GM18511 (cell line): ENCODE measurements around the gene MSANTD3.
"Not testable (repeated sequence)": the region's sequence is repeated elsewhere in the genome, so short reads cannot be mapped to it uniquely, and the experiment has no call there.

Experiments used
- ATAC-seq: cut with Tn5 transposase; IDR thresholded peaks from one replicate; pipeline ENCODE4 v1.9.1; 2021; ENCODE audit warnings: mild to moderate bottlenecking, moderate library complexity; ENCODE audit not compliant: unreplicated experiment

MSANTD3 gene, protein sequence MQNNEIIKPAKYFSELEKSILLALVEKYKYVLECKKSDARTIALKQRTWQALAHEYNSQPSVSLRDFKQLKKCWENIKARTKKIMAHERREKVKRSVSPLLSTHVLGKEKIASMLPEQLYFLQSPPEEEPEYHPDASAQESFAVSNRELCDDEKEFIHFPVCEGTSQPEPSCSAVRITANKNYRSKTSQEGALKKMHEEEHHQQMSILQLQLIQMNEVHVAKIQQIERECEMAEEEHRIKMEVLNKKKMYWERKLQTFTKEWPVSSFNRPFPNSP

DNA sequence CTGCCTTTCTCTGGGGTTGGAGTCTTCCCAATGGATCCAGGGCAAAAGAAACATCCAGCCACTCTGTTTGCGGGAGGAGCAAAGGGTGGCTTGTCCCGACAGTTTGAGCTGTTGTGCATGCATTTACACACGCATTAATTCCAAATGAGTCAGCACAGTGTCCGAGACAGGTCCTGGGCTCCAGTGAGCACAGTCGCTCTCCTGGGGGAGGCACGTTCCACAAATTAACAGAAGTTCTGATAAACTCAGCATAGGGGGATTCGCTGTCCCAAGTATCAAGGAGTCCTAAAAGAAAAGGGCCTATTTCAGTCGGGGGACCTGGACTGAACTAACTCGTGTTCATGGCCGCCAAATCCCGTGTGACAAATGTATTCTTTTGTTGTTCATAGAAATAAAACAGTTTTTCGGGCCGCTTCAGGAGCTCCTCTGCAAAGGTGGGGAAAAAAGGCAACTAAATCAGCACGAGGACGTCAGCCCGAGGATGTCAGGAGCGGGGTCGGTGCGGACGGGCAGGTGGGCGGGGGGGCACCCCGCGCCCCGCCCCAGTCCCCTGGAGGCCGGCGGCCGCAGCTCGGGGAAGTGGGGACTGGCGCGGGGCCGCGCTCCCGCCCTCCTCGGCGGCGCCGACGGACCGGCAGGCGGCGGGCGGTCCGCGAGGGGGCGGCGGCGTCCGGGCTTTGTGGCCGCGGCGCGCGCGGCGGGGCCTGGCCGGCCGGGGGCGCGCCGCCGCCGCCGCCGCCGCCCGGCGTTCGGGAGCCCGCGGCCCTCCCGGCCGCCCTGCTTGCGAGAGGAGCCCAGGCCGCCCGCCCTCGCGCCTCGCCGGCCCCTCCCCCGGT, at the start of gene MSANTD3:
MSANTD3 (plus strand) TSS at position 614 of the 836 bp plus-strand sequence. CDS start 14,796 bp downstream, outside the sequence.
- ATAC-seq, result peak; percentile 75

DNA sequence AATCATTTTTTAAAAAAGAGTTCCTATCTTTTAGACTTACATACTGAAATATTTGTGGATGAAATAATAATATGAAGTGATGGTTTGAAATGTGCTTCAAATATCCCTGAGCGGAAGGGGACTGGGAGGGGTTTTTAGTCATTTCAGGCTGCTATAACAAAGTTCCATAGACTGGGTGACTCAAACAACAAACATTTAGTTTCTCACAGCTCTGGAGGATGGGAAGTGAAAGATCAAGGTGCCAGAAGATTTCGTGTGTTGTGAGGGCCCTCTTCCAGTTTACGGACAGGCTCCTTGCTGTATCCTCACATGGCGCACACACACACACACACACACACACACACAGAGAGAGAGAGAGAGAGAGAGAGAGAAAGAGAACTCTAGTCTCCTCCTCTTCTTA, 47.1 kb upstream of the MSANTD3 start:
- ATAC-seq, result no peak

DNA sequence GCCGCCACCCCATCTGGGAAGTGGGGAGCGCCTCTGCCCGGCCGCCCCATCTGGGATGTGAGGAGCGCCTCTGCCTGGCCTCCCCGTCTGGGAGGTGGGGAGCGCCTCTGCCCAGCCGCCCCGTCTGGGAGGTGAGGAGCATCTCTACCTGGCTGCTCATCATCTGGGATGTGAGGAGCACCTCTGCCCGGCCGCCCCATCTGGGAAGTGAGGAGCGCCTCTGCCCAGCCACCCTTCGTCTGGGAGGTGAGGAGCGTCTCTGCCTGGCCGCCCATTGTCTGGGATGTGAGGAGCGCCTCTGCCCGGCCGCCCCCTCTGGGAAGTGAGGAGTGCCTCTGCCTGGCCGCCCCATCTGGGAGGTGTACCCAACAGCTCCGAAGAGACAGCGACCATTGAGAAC, 34.0 kb upstream of the MSANTD3 start:
- not testable (repeated sequence) for ATAC-seq

DNA sequence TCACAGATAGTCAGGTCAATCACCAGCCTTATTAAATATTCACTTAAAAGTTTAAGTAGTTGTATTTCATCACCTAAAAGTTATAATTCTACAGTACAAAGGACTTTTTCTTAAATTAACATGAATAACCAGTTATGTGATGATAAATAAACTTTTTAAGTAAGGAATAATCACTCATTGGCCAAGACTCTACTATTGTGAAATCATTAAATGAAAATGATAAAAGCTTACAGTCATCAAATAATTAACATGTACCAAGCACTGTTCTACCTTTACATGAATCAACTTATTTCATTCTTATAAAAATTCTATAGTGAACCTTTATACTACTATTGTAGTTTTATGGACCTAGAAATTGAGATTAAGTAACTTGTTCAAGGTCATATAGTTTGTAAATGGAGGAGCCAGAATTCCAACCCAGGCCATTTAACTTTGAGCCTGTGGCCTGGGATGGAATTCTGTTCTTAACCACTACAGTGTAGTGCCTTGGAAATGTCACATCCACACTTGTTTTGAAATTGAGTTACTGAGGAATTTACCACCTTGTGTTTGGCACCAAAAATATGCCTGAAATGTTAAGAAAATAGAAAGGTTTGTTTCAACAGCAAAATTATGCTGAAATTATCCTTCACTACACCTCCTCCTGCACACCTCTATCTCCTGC, 32.8 kb upstream of the MSANTD3 start:
- no peak for ATAC-seq

DNA sequence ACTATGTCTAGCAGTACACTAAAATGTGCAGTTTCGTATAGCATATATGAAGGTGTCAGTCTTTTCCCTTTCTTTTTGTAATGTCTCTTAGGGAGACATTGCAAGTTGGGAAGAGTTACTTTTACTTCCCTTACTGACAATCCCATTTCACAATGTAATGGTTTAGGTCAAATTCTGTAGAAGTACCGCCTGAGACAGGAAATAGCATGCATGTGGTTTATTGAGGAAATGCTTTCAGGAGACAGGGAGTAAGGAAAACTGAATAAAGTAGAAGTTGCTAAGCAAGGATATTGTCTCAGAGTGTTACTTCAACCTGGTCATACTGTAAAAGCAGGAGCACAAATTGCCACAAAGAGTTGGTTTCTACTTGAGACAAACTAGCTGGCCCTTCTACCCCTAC, 32.1 kb upstream of the MSANTD3 start:
- no peak for ATAC-seq

DNA sequence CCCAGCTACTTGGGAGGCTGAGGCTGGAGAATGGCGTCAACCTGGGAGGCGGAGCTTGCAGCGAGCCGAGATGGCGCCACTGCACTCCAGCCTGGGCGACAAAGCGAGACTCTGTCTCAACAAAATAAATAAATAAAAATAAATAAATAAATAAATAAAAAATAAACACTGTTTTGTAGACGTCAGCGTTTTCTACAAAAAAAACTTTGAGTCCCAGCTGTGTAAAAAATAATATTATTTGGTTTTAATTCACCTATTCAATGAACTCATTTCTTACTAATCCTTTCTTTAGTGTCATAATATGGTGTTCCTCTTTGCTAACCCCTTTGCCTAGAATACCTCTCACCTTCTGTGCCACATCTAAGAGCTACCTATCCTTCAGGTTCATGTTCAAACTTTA, 30.2 kb upstream of the MSANTD3 start:
- ATAC-seq, result no peak

DNA sequence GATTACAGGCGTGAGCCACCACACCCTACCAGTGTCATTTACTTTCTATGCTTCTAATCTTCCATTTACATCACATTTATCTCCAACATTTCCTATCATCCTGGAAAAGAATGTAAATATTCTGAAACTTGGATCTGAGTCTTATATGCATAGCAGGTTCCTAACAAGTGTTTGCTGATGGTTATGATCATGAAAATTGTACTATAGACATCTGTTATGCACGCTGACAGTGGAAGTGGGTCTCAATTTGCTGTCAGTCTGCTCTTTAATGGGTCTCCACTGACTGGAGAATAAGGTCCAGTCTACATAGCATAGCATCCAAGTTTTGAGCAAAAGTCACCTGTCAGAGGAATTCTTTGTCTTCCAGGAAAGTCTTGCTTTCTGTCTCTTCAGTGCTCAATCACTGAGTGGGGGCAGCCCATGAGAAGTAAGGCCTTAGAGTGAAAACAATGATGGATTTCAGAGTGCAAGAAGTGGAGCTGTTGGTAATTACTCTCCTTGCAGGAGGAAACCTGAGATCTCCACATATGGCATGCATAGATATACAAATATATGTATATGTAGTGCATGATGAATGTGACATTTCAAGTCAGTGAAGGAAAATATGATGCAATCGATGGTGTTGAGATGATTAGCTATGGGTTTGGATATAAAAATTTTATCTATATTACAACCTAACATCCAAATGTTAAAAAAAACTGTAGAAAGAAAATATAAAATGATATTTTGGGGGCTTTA, 29.2 kb upstream of the MSANTD3 start:
- ATAC-seq, result no peak

DNA sequence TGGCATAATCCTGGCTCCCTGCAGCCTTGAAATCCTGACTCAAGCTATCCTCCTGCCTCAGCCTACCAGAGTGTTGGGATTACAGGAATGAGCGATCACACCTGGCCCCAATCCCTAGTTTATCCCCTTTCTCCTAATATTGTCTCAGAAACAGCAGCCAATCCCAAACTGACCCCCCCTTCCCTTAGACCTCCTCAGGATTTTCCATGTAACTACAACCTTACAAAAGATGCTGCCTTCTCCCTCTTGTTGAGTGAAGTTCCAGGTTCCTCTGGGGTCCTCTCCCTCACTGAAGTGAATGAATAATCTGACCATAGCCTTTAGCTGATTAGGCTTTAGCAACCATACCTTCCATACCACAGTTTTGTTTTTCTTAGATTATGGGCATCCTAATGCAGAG, 25.9 kb upstream of the MSANTD3 start:
- ATAC-seq, result no peak

DNA sequence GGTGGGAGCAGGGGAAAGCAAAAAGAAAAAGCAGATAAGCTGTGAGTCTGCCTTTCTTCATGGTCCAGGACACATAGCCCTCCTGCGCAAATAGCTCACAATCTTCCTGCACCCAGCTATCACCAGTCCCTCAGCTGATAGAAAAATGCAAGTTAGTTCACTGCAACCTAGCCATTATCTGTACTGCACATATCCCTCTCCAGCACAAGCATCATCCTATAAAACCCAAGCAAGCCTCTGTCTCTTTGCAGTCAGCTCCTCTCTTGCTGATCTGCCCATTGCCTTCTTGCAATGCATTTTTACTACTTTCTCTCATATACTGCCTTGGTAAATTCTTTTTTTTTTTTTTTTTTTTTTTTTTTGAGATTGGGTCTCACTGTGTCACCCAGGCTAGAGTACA, 20.0 kb upstream of the MSANTD3 start:
- no peak for ATAC-seq

DNA sequence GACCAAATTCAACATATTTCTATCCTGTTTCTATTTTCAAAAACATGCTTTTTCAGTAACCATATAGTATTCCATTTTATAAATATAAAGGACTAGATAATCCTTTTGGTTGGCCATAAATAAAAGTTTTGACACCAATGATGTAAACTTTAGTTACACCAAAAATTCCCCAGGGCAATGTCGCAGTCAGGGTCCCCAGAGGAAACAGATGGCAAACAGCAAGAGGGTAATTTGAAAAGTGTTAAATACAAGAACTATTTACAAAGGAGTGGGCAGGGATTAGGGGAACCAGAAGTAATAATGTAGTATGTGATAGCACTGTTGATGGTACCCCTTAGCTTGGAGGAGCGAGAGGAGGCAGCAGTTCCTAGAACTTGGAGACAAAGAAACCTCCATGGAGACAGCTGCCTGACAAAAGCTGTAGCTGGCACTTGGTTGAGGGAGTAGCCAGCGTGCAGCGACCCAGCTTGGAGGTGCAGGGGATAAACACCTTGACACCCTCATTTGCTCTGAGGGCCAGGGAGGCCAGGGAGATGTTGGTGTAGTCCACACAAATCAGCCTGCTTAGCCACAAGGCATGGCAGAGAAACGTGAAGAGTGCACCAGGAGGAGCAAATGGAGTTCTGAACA, 18.3 kb upstream of the MSANTD3 start:
- ATAC-seq, result no peak

DNA sequence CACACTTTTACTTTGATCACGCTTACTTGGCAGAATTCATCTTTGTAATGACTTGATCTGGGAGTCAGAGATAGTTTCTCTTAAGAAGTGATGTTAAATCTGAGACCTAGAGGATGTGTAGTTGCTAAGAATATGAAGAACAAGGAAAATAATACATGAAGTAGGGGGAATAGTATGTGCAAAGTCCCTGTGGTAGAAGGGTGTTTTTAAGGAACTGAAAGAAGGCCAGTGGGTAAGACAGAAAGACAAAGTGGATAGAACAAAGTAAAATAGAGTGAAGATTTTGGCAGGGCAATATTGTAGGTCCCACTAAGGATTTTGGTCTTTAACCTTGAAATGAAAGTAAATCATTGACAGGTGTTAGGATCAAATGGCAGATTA, 17.8 kb upstream of the MSANTD3 start:
- no peak for ATAC-seq

DNA sequence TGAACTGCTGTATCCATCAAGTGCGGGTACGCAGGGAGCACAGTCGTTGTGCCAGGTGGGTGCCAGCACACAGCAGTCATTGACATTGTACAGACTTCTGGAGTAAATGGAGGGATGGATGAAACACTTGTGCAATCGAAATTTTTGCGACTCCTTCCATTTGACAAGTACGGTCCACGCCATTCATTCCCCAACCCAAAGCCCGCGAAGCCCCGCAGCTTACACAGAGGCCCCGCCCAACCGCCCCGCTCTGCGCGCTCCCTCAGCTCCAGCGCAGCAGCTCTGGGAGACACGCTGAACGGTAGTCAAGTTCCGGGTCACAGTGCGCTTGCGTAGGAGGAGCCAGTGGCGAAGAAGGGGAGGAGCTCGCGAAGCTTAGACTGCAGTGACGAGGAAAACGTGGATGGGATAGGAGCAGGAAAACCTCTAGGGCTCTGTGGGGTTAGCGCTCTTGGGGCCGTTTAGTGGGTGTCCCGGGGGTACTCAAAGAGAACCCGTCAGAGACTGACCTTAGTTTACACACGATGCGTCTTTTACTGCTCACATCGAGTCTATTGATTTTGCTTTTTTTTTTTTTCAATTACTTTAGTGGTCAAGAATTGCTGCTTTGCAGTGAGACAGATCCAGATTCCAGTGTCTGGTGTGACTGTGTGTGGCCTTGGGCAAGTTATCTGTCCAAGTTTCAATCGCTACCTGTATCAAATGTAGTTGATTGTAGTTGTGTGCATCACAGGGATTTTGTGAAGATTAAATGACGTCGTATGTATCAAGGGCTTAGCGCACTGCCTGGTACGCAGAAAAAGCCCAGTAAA, 15.3 kb upstream of the MSANTD3 start:
- peak; percentile 100 for ATAC-seq

DNA sequence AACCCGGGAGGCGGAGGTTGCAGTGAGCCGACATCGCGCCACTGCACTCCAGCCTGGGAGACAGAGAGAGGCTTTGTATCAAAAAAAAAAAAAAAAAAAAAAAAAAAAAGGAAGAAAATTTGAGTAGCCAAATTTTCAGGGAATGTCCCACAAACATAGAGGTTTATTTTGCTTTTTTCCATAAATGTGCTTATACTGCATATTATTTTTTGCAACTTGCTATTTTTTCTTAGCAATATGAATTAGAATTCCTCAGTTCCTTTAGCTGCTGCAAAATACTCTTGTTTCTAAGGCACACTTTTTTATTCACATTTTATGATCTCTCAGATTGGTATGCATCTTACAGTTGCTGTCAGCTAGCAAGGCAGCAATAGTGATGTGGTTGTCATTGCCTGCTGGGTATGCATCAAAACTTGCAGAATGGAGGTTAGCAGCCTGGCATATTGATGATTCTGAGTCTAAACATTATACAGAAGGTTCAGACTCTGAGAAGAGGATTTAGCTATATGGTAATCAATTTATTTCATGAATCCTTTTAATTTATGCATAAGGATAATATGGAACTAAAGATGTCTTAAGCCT, 13.0 kb upstream of the MSANTD3 start:
- no peak for ATAC-seq

DNA sequence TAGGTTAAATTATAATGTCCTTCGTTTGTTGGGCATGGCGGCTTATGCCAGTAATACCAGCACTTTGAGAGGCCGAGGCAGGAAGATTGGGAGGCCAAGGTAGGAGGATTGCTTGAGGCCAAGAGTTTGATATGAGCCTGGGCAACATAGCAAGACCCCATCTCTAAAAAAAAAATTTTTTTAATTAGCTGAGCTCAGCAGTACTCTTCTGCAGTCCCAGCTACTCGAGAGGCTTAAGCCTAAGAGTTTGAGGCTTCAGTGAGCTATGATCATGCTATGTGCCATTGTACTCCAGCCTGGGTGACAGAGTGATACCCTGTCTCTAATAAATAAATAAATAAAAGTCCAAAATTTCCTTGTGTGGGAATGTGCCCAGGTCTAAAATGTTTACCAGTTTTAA, 9.1 kb upstream of the MSANTD3 start:
- ATAC-seq, result no peak

DNA sequence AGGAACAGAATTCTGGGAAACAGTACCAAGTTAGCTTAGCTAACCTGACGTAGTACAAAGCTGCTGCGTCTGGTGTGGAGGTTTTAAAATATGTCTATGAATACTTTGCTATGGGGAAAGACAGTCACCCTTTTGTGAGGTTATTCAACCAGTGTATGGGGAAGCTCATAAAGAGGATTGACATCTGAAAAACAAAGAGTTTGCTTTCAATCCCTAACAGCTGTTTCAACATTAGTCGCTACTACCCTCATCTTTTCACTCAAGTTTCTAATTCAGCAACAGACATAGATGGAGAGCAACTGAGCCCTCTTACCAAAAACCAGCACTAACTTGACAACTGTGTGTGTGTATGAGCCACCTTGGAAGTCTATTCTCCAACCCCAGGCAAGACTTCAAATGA, 7.8 kb upstream of the MSANTD3 start:
- no peak for ATAC-seq

DNA sequence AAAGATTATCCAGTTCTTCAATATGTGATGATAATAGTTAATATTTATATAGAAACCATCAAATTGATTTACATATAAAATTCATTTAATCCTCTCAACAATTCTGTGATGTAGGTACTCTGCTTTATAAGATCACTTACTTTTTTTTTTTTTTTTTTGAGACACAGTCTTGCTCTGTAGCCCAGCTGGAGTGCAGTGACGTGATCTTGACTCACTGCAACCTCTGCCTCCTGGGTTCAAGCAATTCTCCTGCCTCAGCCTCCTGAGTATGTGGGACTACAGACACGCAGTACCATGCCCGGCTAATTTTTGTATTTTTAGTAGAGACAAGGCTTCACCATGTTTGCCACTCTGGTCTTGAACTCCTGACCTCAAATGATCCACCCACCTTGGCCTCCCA, 5.8 kb upstream of the MSANTD3 start:
- ATAC-seq, result not testable (repeated sequence)

DNA sequence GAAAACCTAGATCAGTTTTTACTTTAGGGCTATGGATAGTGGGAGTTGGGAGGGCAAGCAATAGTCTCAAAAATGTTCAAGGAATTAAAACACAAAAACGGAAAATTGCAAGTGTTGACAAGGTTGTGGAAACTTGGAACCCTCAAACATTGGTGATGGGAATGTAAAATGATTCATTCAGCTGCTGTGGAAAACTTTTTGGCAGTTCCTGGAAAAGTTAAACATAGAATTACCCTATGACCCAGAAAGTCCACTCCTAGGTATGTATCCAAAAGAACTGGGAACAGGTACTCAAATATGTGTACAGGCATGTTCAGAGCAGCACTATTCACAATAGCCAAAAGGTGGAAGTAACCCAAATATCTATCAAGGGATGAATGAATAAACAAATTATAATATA, 1.2 kb upstream of the MSANTD3 start:
- ATAC-seq, result no peak

DNA sequence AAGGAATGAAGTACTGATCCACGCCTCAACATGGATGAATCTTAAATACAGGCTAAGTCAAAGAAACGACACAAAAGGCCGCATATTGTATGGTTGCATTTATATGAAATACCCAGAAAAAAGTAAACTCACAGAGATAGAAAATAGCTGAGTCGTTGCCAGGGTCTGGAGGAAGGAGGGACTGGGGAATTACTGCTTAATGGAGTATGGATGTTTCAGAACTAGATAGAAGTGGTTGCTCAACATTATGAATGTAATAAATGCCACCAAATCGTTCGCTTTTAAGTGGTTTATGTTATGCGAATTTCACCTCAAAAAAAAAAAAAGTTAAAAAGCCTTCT, 784 bp upstream of the MSANTD3 start:
- ATAC-seq, result no peak

DNA sequence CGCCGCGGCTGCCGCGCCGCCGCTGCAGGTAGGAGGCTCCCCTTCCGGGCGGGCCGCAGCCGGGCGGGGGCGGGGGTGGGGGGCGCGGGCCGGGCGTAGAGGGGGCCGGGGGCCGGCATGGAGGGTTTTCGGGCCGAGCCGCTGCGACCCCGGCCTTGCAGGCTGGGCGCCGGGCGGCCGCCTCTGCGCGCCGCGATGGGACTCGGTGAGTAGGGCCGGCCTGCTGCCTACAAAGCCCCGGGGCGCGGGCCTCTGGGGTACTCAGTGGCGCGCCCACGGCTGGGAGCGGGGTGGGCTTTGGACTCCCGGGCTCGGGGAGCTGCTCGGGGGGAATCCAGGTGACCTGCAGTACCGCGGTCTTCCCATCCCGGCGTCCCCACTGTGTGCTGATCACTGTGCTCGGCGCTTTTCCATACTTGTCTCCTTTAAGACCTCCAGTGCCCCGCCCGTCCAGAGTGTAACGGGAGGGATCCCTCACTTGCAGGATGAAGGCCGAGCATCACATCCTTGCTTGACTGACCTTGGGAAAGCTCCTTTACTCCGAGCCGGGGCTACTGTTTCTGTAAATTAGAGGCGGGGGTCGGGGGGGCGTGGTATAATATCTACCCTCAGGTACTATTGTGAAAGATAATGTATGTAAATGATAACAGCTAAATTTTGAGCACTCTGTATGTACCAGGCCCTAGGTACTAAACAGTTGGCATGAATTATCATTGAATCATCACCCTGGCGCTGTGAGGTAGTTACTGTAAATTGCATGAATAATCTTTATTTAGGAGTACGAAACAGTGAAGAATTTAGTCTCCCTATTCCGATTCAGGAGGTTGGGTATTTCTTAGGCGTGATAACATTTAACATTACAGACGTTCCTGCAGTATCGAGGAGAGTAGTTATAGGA, 672 bp downstream of the MSANTD3 start:
- peak; percentile 65 for ATAC-seq
